ENCODE results near the gene DNM3.

DNM3 gene

DNA sequence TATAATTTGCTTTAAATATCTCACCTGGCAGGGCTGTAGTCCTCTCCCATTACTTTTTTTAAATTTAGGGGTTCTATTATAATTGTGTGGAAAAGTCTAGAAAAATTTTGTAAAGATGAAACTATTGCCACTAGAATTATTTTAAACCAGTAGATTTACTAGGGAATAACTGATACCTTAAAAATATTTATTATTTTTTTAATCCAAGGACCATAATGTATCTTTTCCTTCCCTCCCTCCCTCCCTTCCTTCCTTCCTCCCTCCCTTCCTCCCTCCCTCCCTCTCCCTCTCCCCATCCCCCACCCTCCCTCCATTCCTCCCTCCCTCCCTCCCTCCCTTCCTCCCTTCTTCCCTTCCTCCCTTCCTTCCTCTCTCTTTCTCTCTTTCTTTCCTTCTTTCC, 90.5 kb downstream of the DNM3 start:
- DNase-seq: no peak

DNA sequence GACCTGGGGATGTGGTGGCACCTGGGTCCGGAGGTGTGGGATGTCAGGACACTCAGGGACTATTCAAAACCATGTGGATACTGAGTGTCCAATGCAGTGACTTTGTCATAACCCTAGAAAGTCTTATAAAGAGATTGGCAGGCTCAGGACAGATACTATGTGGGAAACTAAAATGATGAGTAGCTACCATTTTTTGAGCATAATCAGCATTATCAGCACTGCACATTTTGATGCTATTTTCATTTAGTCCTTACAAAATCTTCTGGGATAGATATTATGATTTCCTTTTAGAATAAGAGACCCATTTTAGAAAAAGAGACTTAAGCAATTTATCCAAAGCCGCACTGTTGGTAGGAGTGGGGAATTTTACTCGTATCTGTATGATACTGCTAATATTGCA, 93.4 kb downstream of the DNM3 start:
- no peak for DNase-seq

DNA sequence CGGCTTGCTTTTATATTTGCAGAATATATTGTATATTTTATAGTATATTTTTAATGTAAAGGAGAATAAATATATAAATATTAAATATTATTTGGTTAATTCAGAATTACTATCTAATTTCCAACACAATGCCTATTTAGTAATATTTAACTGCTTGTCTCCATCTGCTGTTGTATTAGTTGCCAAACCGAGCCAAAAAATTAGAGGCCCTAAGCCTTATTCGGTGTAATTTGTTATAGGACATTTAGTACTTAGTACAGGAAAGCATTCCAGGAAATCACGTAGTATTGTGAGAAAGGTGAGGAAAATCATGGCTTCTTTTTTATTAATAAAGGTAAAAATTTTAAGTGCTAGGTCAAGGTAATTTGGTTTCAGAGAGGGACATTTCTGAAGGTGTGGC, 93.8 kb downstream of the DNM3 start:
- no peak for DNase-seq

DNA sequence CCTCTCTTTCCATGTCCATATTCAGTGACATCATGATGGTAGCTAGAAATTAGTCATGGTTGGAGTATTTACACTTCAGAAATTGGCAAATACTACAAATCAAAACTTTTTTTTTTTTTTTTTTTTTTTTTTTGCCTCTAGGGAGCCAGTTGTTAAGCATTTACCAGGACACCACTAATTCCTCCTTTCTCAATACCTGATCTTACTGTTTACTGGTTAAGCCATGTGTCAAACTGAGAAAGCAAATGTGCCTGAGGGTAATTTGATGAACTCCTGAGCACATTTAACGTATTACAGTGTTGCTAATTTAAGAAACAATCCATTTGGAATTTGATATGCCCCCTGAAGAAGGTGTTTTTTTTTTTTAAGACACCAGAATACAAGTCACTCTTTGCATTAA, 94.4 kb downstream of the DNM3 start:
- DNase-seq: no peak

DNA sequence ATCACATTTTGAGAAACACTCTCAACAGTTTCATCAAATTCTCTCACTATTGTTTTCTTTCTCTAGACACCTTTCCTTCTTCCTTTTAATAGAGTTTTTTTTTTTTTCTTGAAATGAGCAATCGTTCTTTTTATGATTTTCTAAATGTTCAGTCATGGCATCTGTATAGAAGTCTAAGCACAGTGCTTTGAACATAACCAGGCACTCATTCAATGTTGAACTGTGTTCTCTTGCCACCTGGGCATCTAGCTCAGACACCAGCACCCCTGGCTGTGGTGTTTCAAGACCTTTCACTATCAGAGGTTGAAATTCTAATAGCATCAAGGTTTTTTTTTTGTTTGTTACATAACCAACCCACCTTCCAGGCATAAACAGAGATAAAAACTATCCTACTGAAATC, 96.6 kb downstream of the DNM3 start:
- DNase-seq: no peak

DNA sequence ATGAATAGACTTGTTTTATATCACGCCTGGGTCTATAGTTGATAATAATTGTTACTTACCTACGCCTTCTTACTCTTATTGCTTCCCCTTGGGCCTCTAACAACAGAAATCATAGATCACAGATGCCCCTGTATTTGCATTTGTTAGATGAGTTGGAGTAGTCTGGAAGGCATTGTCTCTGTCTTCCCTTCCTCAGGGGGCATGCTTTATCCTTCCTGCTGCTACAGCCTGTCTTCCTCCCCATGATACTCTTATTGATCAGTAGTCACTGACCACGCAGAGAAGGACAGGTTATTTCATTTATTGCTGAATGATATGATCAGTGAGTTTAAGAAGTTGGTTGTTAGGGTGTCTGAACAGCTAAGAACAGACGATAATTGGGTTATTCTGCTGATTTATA, 98.4 kb downstream of the DNM3 start:
- no peak for DNase-seq

DNA sequence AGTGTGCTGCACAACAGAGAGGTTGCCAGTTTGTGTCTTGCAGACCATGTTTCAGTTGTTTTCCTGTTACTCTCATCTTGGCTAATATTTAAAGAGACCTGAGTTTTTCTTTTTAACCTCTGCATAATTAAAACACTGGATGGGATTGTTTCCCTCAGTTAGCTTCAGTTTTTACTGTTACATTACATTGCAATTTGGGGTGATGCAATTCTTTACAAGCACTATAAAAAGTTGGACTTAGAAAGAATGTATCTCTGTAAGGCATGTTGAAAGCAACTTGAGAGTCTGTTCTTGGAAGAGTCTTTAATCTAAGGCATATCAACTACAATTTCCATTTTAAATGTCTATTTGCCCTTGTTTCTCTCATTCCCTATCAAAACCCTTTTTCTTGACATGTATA, 99.1 kb downstream of the DNM3 start:
- no peak for DNase-seq

DNA sequence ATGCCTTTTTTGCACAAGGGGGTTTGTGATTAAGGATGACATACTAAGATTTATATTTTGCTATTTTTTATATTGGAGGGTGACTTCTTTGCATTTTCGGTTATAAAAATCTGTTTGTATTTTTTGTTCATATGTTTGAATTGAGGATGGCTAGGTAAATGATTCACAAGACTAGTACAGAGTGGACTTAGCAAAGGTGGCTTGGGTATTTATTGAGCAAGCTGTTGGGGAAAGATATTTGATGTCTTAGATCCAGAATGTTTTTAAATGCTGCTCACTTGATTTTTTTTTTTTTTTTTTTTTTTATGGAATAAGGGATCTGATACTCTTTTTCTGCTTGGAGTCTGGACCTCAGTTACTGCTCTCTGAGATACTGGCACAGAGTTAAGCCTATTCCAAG, 100.6 kb downstream of the DNM3 start:
- DNase-seq: no peak

DNA sequence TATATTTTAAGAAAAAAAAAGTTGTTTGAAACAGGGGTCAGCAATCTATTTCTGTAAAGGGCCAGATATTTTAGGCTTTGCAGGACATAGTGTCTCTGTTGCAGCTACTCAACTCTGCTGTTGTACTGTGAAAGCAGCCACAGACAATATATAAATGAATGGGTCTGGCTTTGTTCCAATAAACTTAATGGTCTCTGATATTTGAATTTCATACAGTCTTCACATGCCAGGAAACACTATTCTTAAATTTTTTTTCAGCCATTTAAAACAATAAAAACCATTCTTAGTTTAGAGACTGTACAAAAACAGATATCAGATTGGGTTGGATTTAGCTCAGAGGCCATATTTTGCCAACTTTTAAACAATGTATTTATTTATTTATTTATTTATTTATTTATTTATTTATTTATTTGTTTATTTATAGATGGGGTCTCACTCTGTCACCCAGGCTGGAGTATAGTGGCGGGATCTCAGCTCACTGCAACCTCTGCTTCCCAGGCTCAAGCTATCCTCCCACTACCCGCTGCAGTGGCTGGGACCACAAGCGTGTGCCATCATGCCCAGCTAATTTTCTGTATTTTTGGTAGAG, 102.8 kb downstream of the DNM3 start:
- DNase-seq: no peak

DNA sequence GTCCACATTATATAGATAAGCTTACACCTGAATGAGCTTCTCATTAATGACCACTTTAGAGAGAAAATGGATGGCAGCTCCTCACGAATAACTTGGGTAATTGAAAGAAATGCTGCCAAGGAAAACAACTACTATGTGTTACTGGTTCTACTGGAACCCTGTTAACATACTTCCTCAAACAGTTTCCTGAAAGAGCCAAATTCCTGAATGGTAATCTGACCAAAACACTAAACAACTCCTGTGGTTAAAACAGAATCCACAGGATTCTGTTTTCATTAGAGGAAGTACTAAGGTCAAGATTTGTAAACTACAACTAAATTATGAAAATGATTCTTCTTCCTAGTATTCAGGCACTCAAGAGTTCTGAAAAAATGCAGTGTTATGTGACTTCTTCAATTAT, 107.2 kb downstream of the DNM3 start:
- DNase-seq: peak; percentile 18 to 63

DNA sequence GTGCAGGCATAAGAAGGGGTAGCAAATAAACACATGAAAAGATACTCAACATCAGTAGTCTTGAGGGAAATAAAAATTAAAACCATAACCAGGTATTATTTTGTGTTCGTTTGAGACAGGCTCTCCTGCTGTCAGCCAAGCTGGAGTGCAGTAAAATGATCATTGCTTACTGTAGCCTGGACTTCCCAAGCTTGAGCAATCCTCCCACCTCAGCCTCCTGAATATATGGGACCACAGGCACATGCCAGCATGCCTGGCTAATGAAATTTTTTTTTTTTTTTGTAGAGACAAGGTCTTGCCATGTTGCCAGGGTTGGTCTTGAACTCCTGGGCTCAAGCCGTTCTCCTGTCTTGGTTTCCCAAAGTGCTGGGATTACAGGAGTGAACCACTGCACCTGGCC, 108.0 kb downstream of the DNM3 start:
- no peak for DNase-seq

DNA sequence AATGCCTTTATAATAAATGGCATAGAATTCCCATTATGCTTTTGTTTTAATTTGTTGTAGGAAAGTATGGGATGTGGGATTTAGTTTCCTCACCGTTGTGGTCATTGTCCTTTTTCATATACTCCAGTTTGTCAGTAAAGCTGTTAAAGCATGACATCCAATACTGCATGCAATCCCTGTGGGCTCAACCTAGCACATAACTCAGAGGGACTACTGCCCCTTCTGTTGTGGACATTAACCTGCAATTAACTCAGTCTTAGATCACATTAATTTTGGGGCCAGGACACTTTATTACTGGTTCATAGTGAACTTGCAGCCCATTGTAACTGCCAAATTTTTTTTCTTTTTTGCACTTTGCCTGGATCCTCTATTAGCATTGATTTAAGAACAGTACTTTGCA, 112.5 kb downstream of the DNM3 start:
- no peak for DNase-seq

DNA sequence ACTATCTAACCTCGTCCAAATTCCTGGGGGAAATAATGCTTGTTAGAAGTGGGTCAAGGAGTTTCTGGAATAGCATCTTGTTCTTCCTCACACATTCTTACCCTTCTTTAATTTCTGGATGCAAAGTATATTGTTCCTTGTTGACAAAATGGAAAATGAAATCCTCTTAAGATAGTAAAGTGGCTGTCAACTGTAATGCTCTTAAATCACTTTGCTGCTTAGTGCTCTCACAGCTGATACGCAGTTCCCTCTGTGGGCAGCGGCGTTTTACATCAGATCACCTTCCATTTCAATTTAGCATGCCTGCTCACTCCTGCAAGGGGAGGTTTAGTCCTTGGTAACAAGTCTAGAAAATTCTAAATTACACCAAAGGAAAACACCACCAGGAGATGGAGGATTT, 113.1 kb downstream of the DNM3 start:
- DNase-seq: no peak

DNA sequence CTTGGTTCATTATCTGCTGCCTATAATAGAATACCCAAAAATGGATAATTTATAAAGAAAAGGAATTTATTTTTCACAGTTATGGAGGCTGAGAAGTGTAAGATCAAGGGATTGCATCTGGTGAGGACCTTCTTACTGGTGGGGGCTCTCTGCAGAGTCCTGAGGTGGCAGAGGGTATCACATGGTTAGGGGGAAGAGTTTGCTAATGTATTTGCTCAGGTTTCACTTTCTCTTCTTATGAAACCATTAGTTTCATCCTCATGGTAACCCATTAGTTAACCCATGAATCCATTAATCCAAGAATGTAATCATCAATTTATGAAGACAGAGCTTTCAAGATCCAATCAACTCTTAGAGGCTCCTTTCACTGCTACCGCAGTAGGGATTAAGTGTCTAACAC, 120.6 kb downstream of the DNM3 start:
- DNase-seq: no peak

DNA sequence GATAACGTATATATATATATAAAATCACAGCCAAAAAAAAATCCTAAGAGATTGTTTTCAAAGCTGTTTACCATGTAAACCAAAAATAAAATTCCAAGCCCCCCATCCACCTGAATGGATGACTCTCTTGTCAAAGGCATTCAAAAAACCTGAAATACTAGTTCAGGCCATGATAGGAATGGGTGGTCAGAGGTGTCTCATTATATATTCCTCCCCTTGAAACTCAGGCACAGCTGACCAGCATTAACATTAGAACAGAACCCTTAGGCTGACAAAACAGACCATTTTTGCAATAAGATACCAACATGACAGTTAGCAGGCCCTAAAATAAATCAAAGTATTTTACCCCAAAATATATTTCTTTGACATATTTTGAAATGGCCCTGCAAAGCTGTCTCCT, 122.5 kb downstream of the DNM3 start:
- no peak for DNase-seq

DNA sequence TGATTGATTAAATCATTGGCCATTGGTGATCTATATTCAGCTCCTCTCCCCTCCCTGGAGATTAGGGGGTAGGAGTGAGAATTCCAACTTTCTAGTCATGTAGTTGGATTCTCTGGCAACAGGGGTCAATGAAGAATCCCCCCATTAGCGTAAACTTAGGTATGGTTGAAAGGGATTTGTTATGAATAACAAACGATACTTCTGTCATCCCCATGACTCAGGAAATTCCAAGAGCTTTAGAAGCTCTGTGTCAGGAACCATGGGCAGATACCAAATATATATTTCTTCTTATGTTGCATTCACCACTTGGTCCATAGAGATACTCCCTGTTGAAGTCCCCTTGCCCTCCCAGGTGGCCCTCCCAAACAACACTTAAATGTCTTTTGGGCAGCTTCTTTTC, 124.5 kb downstream of the DNM3 start:
- DNase-seq: no peak

DNA sequence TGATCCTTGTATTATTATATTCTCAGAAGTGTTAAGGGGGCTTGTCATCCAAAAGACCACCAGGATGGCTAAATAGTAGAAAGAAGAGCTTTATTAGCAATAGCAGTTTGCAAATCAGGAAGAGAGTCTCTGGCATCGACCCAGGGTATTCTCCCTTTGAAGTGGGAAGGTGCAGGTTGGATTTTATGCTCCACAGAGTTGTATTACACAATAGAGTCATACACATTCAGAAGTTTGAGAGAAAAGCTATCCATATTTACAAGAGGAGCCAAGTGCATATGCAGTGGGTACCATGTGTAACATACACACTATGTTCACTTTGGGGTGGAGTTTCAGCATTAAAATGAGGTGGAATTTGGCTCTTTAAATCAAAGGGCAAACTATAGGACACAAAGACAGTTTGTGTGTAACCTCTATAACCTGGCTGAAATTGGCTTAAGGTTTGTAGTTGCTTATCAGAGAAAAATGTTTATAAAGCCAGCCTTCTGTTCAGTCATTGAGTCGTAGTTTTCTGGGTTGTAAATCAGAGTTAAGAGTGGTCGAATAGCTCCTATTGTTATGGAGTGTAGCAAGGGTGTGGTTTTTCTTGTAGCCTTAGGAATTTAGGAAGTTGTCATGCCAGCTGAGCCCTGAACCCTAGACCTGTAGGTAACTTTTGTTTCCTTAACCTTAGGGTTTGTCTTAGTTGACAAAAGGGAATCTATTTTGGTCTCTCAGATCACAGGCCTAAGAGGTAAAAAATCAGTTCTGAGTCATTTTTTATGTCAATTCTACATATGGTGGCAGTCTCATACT, 125.3 kb downstream of the DNM3 start:
- no peak for DNase-seq

DNA sequence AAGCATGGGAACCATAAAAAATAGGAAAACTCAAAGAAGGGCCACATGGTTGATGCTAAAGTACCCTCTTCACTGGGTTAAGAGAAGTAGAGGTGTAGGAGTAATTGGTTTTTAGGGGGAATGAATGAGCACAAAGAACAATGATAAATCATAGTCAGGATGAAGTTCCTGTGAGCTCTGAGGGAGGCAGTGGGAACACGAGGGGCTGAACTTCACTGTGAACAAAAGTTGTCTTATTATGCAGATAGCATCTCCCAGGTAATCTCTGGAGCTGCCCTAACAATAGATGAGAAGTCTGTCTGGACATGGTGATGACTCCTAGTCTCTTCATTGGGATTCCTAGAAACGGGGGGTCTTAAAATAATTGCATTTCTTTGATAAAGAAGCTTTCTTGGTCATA, 127.9 kb downstream of the DNM3 start:
- DNase-seq: no peak

DNA sequence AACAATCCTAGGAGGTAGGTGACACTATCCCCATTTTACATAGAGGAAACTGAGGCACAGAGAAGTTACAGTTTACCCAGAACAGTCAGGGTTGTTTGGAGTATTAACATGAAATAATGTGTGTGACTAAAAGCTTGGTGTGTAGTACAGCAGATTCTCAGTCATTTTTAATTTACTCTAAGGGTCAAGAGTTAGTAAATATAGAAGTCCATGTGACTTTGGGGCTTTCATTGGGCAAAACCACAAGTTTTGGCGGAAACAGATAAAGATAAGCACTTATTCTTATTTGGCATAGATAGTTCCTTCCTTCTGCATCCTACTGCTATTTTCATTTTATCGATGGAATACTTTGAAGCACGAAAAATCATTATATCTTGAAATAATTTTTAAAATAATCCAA, 128.5 kb downstream of the DNM3 start:
- no peak for DNase-seq

DNA sequence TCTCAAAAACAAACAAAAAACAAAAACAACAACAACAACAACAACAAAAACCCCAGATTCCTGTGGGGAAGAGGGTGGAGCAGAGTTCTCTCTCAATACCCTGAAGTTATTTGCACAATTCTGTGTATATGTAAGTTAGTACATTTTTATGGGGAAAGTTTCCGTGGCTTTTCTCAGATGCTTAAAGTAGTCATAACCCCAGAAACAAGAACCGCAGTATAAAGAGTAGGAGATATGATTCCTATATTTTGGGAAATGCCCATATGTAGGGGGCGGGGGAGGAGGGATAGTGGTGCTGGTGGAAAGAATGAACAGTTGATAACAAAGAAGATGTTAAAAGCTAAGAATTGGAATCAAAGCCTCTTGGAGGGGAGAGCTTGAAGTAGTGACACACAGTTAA, 131.5 kb downstream of the DNM3 start:
- no peak for DNase-seq

DNA sequence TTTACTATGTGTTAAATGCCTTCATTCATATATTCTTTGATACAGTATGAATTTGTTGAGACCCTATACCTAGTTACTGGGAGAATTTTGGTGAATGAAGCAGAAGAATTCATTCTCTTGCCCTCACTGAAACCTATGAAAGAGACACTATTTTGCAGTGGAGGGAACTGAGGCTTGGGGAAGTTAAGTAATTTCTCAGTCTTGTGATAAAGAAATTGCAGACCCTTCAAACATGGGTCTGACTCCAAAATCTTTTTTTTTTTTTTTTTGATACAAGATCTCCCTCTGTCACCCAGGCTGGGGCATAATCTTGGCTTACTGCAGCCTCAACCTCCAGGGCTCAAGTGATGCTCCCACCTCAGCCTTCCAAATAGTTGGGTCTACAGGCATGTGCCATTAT, 132.1 kb downstream of the DNM3 start:
- peak; percentile 46 to 52 for DNase-seq

DNA sequence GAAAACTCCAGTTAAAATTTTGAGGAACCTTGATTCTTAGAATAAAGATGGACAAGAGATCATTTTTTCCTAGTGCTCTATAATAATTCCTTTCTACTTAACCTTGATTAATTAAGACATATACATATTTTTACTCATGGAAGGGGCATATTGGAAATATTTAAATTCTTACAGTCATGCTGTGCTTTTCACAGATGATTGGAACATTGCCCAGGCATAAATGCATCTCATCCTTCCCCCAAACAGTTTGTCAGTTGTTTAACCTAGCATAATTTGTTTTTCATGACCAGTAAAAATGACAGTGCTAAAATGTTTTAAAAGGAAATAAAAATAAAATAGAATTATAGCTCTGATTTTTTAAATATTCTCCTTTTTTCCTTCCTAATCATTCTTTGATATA, 140.0 kb downstream of the DNM3 start:
- DNase-seq: no peak

DNA sequence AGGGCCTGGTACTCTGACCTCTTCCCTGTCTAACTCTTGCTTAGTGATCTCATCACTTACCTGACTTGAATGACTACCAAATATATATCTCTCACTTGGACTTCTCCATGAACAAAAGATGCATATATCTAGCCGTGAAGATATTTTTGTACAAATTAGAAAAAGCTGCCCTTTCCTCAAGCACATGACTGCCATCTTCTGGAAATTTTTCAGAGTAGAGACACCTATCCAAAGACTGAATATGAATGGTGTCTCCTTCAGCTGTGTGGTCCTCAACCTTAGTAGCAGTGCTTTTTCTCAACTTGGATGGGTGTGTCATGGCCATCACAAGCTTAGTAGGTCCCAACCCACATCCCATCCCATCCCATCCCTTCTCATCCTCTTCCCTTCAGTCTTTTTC, 142.3 kb downstream of the DNM3 start:
- no peak for DNase-seq

DNA sequence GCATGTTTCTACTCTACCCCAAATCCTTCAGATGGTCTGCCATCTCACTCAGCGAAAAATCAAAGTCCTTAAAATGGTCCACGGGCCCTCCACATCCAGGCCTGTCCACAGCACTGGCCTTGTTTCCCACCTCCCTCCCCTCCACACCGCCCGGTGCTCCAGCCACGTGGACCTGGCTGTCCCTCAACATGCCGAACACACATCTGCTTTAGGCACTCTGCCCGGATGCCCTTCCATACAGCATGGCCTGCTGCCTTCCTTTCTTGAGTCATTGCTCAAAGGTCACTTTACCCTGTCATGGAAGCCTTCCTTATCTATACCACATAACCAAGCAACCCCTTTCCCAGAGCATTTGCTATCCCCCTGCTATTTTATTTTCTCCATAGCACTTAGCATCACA, 143.0 kb downstream of the DNM3 start:
- no peak for DNase-seq
